H1 (cell line): ENCODE data around the gene SPATS2. TPM values are rescaled to one million over a fixed set of nuclear protein-coding genes. Genes with fewer than 3 reads are reported as not detected.

Experiments used
- CTCF ChIA-PET: fragments of 300-600 bp; sonication (Branson Sonifier 250); formaldehyde crosslinking; loops from one replicate; lab custom pipeline; 2021; ENCODE audit not compliant: partially characterized antibody; lab: Charles Lee
- POLR2A ChIA-PET: fragments of 300-600 bp; sonication (Branson Sonifier 250); formaldehyde crosslinking; loops from one replicate; lab custom pipeline; 2021; ENCODE audit warnings: inconsistent platforms; ENCODE audit not compliant: partially characterized antibody; lab: Charles Lee
- DNase-seq, 2 experiments: peaks; one replicate each; pipeline versions ENCODE4 v3.0.0 to v3.0.0-alpha.2; 2010 to 2022; ENCODE audit warnings: low spot score in 2 of 2, low read depth in 1 of 2, mixed read lengths in 1 of 2
- FAIRE-seq: peaks from 2 replicates; lab custom pipeline; 2011; peaks lifted over from hg19 to GRCh38; lab: Jason Lieb, UNC
- H2AFZ ChIP-seq: 2 replicates; pipeline ENCODE4 v1.8.1; 2012; ENCODE audit warnings: low read length, inconsistent platforms
- H2AK5ac ChIP-seq: 2 replicates; pipeline ENCODE4 v1.6.1; 2013; ENCODE audit warnings: low read depth, low read length
- H2BK120ac ChIP-seq: replicated peaks from 2 replicates; pipeline ENCODE3; 2013; ENCODE audit warnings: low read depth, low read length, inconsistent platforms
- H2BK12ac ChIP-seq: 2 replicates; pipeline ENCODE4 v1.6.1; 2013; ENCODE audit warnings: low read depth, low read length
- H2BK15ac ChIP-seq: 2 replicates; pipeline ENCODE4 v1.6.1; 2013; ENCODE audit warnings: low read length
- H2BK20ac ChIP-seq: 2 replicates; pipeline ENCODE4 v1.6.1; 2013; ENCODE audit warnings: low read length
- H2BK5ac ChIP-seq: 2 replicates; pipeline ENCODE4 v1.6.1; 2013; ENCODE audit warnings: low read depth, low read length
- H3K14ac ChIP-seq: 2 replicates; pipeline ENCODE4 v1.6.1; 2013; ENCODE audit warnings: inconsistent platforms; ENCODE audit not compliant: insufficient read length
- H3K18ac ChIP-seq: 2 replicates; pipeline ENCODE4 v1.6.1; 2013; ENCODE audit warnings: low read length; ENCODE audit errors: extremely low read depth
- H3K23ac ChIP-seq: 2 replicates; pipeline ENCODE4 v1.6.1; 2013; ENCODE audit warnings: inconsistent platforms; ENCODE audit not compliant: insufficient read length
- H3K23me2 ChIP-seq: 2 replicates; pipeline ENCODE4 v1.6.1; 2013; ENCODE audit warnings: low read depth, low read length
- H3K27ac ChIP-seq: 2 replicates; pipeline ENCODE4 v1.6.1; 2011; ENCODE audit warnings: low read depth, low read length, inconsistent platforms
- H3K27me3 ChIP-seq, 4 experiments: replicated peaks in 1 of 4; 1 replicate in 1 of 4; 2 replicates in 3 of 4; pipeline versions ENCODE4 v1.6.1 to v1.8.1; 2011 to 2013; ENCODE audit warnings: low read length in 3 of 4, mild to moderate bottlenecking in 3 of 4, inconsistent platforms in 2 of 4, mixed read lengths in 2 of 4, moderate library complexity in 1 of 4; ENCODE audit not compliant: control insufficient read depth in 3 of 4, insufficient read depth in 3 of 4; ENCODE audit errors: extremely low read depth in 1 of 4
- H3K36me3 ChIP-seq, 4 experiments: 2 replicates each; pipeline versions ENCODE4 v1.6.1 to v1.8.1; 2011 to 2013; ENCODE audit warnings: mild to moderate bottlenecking in 4 of 4, low read length in 3 of 4, moderate library complexity in 2 of 4, control low read depth in 1 of 4, inconsistent platforms in 1 of 4; ENCODE audit not compliant: insufficient read depth in 4 of 4, control insufficient read depth in 2 of 4
- H3K4ac ChIP-seq: replicated peaks from 2 replicates; pipeline ENCODE3; 2013; ENCODE audit warnings: low read length, low read depth, mixed read lengths, inconsistent platforms; ENCODE audit not compliant: insufficient read length
- H3K4me1 ChIP-seq, 4 experiments: replicated peaks in 1 of 4; 1 replicate in 1 of 4; 2 replicates in 3 of 4; pipeline versions ENCODE4 v1.6.1 to v1.8.1; 2011 to 2013; ENCODE audit warnings: low read length in 3 of 4, inconsistent platforms in 2 of 4, mixed read lengths in 1 of 4; ENCODE audit not compliant: insufficient read depth in 4 of 4, control insufficient read depth in 3 of 4
- H3K4me2 ChIP-seq, 2 experiments: 2 replicates each; pipeline versions ENCODE4 v1.6.1 to v1.8.1; 2011 to 2013; ENCODE audit warnings: low read depth in 2 of 2, low read length in 2 of 2, control low read depth in 1 of 2, inconsistent platforms in 1 of 2, mild to moderate bottlenecking in 1 of 2; ENCODE audit not compliant: insufficient read depth in 1 of 2
- H3K4me3 ChIP-seq, 4 experiments: fragments of 200-600, 300-600 bp in 1 of 4; sonication (generic), shearing (Covaris generic), sonication (Bioruptor Twin) in 1 of 4; 2 replicates each; pipeline versions ENCODE4 v1.5.1 to v1.8.1; 2011 to 2016; ENCODE audit warnings: low read length in 4 of 4, low read depth in 3 of 4, control low read depth in 2 of 4, inconsistent platforms in 2 of 4, mild to moderate bottlenecking in 2 of 4, mixed read lengths in 1 of 4, moderate library complexity in 1 of 4; ENCODE audit not compliant: insufficient read depth in 2 of 4; ENCODE audit errors: extremely low read depth in 1 of 4
- H3K56ac ChIP-seq: replicated peaks from 2 replicates; pipeline ENCODE3; 2013; ENCODE audit warnings: low read depth, mild to moderate bottlenecking, mixed read lengths, low read length, inconsistent platforms; ENCODE audit not compliant: insufficient read length
- H3K79me1 ChIP-seq: 2 replicates; pipeline ENCODE4 v1.6.1; 2013; ENCODE audit warnings: low read depth, low read length, control low read depth
- H3K79me2 ChIP-seq, 2 experiments: 2 replicates each; pipeline versions ENCODE4 v1.6.1 to v1.8.1; 2012 to 2013; ENCODE audit warnings: low read length in 2 of 2, mild to moderate bottlenecking in 2 of 2, inconsistent platforms in 1 of 2; ENCODE audit not compliant: insufficient read depth in 2 of 2, control insufficient read depth in 1 of 2
- H3K9ac ChIP-seq, 4 experiments: replicated peaks in 1 of 4; 1 replicate in 1 of 4; 2 replicates in 3 of 4; pipeline versions ENCODE4 v1.6.1 to v1.8.1; 2011 to 2013; ENCODE audit warnings: low read depth in 3 of 4, low read length in 3 of 4, control low read depth in 2 of 4, mild to moderate bottlenecking in 2 of 4, moderate library complexity in 2 of 4, inconsistent platforms in 1 of 4; ENCODE audit errors: extremely low read depth in 1 of 4
- H3K9me3 ChIP-seq, 2 experiments: 2 replicates each; pipeline versions ENCODE4 v1.6.1 to v1.8.1; 2012 to 2013; ENCODE audit warnings: mild to moderate bottlenecking in 2 of 2, moderate library complexity in 2 of 2, control low read depth in 1 of 2, inconsistent platforms in 1 of 2, low read depth in 1 of 2, low read length in 1 of 2, mixed read lengths in 1 of 2; ENCODE audit not compliant: insufficient read depth in 2 of 2
- H4K20me1 ChIP-seq, 2 experiments: replicated peaks in 1 of 2; 2 replicates each; pipeline versions ENCODE3 to v1.8.1; 2011 to 2013; ENCODE audit warnings: inconsistent platforms in 2 of 2, low read length in 2 of 2, mild to moderate bottlenecking in 1 of 2; ENCODE audit not compliant: insufficient read depth in 2 of 2, control insufficient read depth in 1 of 2
- H4K5ac ChIP-seq: 2 replicates; pipeline ENCODE4 v1.6.1; 2013; ENCODE audit warnings: low read length, low read depth, mixed read lengths, inconsistent platforms; ENCODE audit not compliant: insufficient read length
- H4K8ac ChIP-seq: 2 replicates; pipeline ENCODE4 v1.8.0; 2013; ENCODE audit warnings: mild to moderate bottlenecking, moderate library complexity, low read length, inconsistent platforms; ENCODE audit not compliant: insufficient read depth; ENCODE audit errors: extremely low read depth
- H4K91ac ChIP-seq: replicated peaks from 2 replicates; pipeline ENCODE3; 2013; ENCODE audit warnings: low read length, mixed read lengths, inconsistent platforms; ENCODE audit not compliant: insufficient read length
- ATF2 ChIP-seq: IDR thresholded peaks from 2 replicates; pipeline ENCODE4 v1.6.1; 2012; ENCODE audit warnings: low read length, inconsistent platforms
- CHD2 ChIP-seq: IDR thresholded peaks from 2 replicates; pipeline ENCODE4 v1.6.1; 2012; ENCODE audit warnings: low read length, improper control_type of control experiment
- E2F6 ChIP-seq: IDR thresholded peaks from 2 replicates; pipeline ENCODE4 v1.6.1; 2012; ENCODE audit warnings: inconsistent platforms
- JUN ChIP-seq: IDR thresholded peaks from 2 replicates; pipeline ENCODE4 v1.6.1; 2011; ENCODE audit warnings: low read depth, mild to moderate bottlenecking, improper control_type of control experiment, low read length
- JUND ChIP-seq: IDR thresholded peaks from 2 replicates; pipeline ENCODE4 v1.6.1; 2011; ENCODE audit warnings: mild to moderate bottlenecking, improper control_type of control experiment, low read length
- SIRT6 ChIP-seq: IDR thresholded peaks from one replicate; pipeline ENCODE4 v1.7.1; 2012; ENCODE audit warnings: low read length, inconsistent platforms
- SP4 ChIP-seq: IDR thresholded peaks from 2 replicates; pipeline ENCODE4 v1.6.1; 2012; ENCODE audit warnings: low read length, inconsistent platforms
- TBP ChIP-seq: IDR thresholded peaks from 2 replicates; pipeline ENCODE4 v1.6.1; 2011; ENCODE audit warnings: low read depth, low read length, improper control_type of control experiment
- WGBS, 2 experiments: shearing (Covaris generic) in 1 of 2; methylation state at CpG; one replicate each; pipeline versions ENCODE4 v1.1.6 to v1.1.7; 2013 to 2015; ENCODE audit warnings: low lambda C conversion rate in 2 of 2, mixed read lengths in 2 of 2, inconsistent platforms in 1 of 2, low coverage in 1 of 2, missing lambda C conversion rate in 1 of 2; ENCODE audit not compliant: insufficient replicate concordance in 2 of 2, insufficient coverage in 1 of 2, insufficient read length in 1 of 2; ENCODE audit errors: extremely low coverage in 1 of 2, missing lambda C conversion rate in 1 of 2; 5-methylcytosine and 5-hydroxymethylcytosine counted together
- polyA plus RNA-seq, 7 experiments: library from polyadenylated mRNA; depleted of rRNA in 3 of 7; stranded (reverse) in 5 of 7; unstranded in 2 of 7; fragments of >200 nt in 5 of 7; fragments of 200-250 nt in 2 of 7; gene quantifications; 1 replicate in 5 of 7; 2 replicates in 1 of 7; 4 replicates in 1 of 7; pipeline versions ENCODE4 v1.2.1 to v1.2.3, GENCODE V29; 2011 to 2013; ENCODE audit warnings: missing spikeins in 2 of 7, mixed read lengths in 2 of 7
- total RNA-seq: library from RNA; stranded (reverse); fragmentation: NEBNext Ultra II Directional; extraction: Animal tissue kit (Norgen Biotek cat#: 25700); gene quantifications from 2 replicates; pipeline ENCODE4 v1.2.1, GENCODE V29; 2021
- TF ChIP-seq, protein P1 (sequence below), 3 experiments: IDR thresholded peaks; 1 replicate in 2 of 3; 2 replicates in 1 of 3; pipeline versions ENCODE4 v1.5.1 to v1.6.1; 2011; ENCODE audit warnings: low read length in 3 of 3, mild to moderate bottlenecking in 3 of 3, inconsistent platforms in 2 of 3, low read depth in 1 of 3, moderate library complexity in 1 of 3; ENCODE audit not compliant: insufficient read depth in 1 of 3; ENCODE audit errors: control extremely low read depth in 1 of 3

Gene SPATS2
- total and polyA plus RNA-seq, 2 of the 8 experiments (the other 6 are each of a cell fraction or from before 2014, with no cell fraction given): 19.2 to 24.5 TPM

GRCh38 chr12:49465132-49465531 lies 97.9 kb downstream of the SPATS2 start:
- no peak overlapping the region for H2BK120ac ChIP-seq
- no peaks in the 10 kb centered on the region for H3K79me1 ChIP-seq
- no peak overlapping the region for H3K4ac ChIP-seq
- H3K4me1 ChIP-seq: no peaks in the 10 kb centered on the region
- no peak overlapping the region for H3K4me2 ChIP-seq
- no peak overlapping the region for H3K4me3 ChIP-seq
- no peaks in the 10 kb centered on the region for H3K9me3 ChIP-seq
- POLR2A ChIA-PET: no interaction called here
- CTCF ChIA-PET: interaction anchor here (0.6 to 0.8 kb wide), 3 partner anchors 10 to 122 kb away, joined by 3 read pairs; no protein-coding TSS in a partner anchor
- no peak overlapping the region for H2BK20ac ChIP-seq
- H3K27ac ChIP-seq: no peak overlapping the region
- H3K56ac ChIP-seq: no peak overlapping the region
- no peak overlapping the region for H4K5ac ChIP-seq
- H3K36me3 ChIP-seq: no peaks in the 10 kb centered on the region
- no peak overlapping the region for H2AK5ac ChIP-seq
- H2BK15ac ChIP-seq: no peak overlapping the region
- H2AFZ ChIP-seq: no peak overlapping the region
- H2BK5ac ChIP-seq: no peak overlapping the region
- 98% methylated on average over 2 of the region's 2 CpGs; no CpG with 5 or more reads in 1 of the 2 experiments for WGBS, 2 experiments
- no peaks in the 10 kb centered on the region for H3K23me2 ChIP-seq
- no peak overlapping the region for H3K18ac ChIP-seq
- no peak overlapping the region for H4K91ac ChIP-seq
- no peak for FAIRE-seq
- no peak overlapping the region for H3K14ac ChIP-seq
- H2BK12ac ChIP-seq: no peak overlapping the region
- H3K23ac ChIP-seq: no peak overlapping the region
- H4K8ac ChIP-seq: no peak overlapping the region
- no peak overlapping the region for H3K9ac ChIP-seq
- no peak for DNase-seq
- no peaks in the 10 kb centered on the region; a peak in 1 of 7 replicates for H3K27me3 ChIP-seq
- no peaks in the 10 kb centered on the region for H3K79me2 ChIP-seq
- H4K20me1 ChIP-seq: no peaks in the 10 kb centered on the region
- TF ChIP-seq JUN (no peak), TBP (no peak), ATF2 (no peak), SIRT6 (no peak), JUND (no peak), SP4 (no peak), CHD2 (no peak), E2F6 (no peak)
- TF ChIP-seq, protein P1, sequence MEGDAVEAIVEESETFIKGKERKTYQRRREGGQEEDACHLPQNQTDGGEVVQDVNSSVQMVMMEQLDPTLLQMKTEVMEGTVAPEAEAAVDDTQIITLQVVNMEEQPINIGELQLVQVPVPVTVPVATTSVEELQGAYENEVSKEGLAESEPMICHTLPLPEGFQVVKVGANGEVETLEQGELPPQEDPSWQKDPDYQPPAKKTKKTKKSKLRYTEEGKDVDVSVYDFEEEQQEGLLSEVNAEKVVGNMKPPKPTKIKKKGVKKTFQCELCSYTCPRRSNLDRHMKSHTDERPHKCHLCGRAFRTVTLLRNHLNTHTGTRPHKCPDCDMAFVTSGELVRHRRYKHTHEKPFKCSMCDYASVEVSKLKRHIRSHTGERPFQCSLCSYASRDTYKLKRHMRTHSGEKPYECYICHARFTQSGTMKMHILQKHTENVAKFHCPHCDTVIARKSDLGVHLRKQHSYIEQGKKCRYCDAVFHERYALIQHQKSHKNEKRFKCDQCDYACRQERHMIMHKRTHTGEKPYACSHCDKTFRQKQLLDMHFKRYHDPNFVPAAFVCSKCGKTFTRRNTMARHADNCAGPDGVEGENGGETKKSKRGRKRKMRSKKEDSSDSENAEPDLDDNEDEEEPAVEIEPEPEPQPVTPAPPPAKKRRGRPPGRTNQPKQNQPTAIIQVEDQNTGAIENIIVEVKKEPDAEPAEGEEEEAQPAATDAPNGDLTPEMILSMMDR (IDR thresholded peaks at IDR 0.05; ENCODE audit: control extremely low read depth in 1 of 3, insufficient read depth in 1 of 3, low read depth in 1 of 3, low read length in 3 of 3): no peak
